GM19324 (cell line): ENCODE measurements around the gene SLC5A11.

ENCODE experiments used
- ATAC-seq: cut with Tn5 transposase; IDR thresholded peaks from one replicate; pipeline ENCODE4 v1.9.1; 2021; ENCODE audit warnings: mild to moderate bottlenecking, moderate library complexity; ENCODE audit not compliant: unreplicated experiment, low FRiP score

SLC5A11 gene

GRCh38 chr16:24955975-24956731 is 110.4 kb downstream of the SLC5A11 start:
- ATAC-seq: no peak

GRCh38 chr16:24957887-24958286 is 112.1 kb downstream of the SLC5A11 start:
- no peak for ATAC-seq
